Measurements from ENCODE around the gene ADK.
A peak's percentile ranks its signal among the peaks of the same experiment; 100 is the strongest.

The ADK gene

DNA sequence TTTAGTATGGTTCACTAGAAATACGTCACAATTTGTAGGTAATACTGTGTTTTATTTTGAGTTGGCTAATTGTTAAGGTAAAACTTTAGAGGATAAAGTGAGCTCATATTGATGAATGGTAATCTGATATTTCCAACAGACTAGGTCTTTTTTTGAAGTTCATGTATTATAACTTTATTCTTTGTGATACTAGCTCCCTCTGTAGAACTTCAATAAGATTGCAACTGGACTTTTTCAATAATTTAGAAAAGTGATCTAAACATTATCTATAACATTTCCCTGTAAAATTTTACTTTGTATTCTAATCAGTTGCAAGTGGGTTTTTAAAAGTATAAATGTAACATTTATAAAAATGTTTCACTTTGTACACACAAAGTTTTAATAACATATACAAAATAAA, 83.5 kb downstream of the ADK start:
- peaks cover 8% of the 10 kb centered on the region for H3K4me1 ChIP-seq (ENCODE audit: control insufficient read depth, insufficient read depth, low read length, poor library complexity, severe bottlenecking)
- no peak overlapping the region for H3K27ac ChIP-seq (ENCODE audit: low read depth, low read length, severe bottlenecking)
- no peaks in the 10 kb centered on the region for H3K36me3 ChIP-seq (ENCODE audit: control insufficient read depth, insufficient read depth, low read length)
- no peaks in the 10 kb centered on the region for H3K9me3 ChIP-seq (ENCODE audit: control insufficient read depth, low read length)
- no peak overlapping the region for H3K4me3 ChIP-seq (ENCODE audit: extremely low read depth, insufficient read depth, low read length, poor library complexity, severe bottlenecking)
- 100% methylated on average over 1 of the region's 1 CpG for WGBS, 2 experiments (ENCODE audit: insufficient coverage in 2 of 2)

- Histone ChIP-seq H3K4me1 (ENCODE audit: control insufficient read depth, insufficient read depth, low read length, poor library complexity, severe bottlenecking) (peaks cover 8% of the 10 kb centered on the region), H3K27ac (ENCODE audit: low read depth, low read length, severe bottlenecking) (peak overlapping the region; percentile 52), H3K36me3 (ENCODE audit: control insufficient read depth, insufficient read depth, low read length) (peaks cover 7% of the 10 kb centered on the region), H3K4me3 (ENCODE audit: extremely low read depth, insufficient read depth, low read length, poor library complexity, severe bottlenecking) (no peak overlapping the region), H3K9me3 (ENCODE audit: control insufficient read depth, low read length) (no peaks in the 10 kb centered on the region)
- WGBS, 2 experiments (ENCODE audit: insufficient coverage in 2 of 2) = 90 to 96% methylated on average over 2 to 6 of the region's 6 CpGs
Measured at GRCh38 chr10:74238031-74238431, 87.0 kb downstream of the ADK start.

- peaks cover 8% of the 10 kb centered on the region for H3K4me1 ChIP-seq (ENCODE audit: control insufficient read depth, insufficient read depth, low read length, poor library complexity, severe bottlenecking)
- peak overlapping the region; percentile 52 for H3K27ac ChIP-seq (ENCODE audit: low read depth, low read length, severe bottlenecking)
- no peaks in the 10 kb centered on the region for H3K9me3 ChIP-seq (ENCODE audit: control insufficient read depth, low read length)
- H3K4me3 ChIP-seq (ENCODE audit: extremely low read depth, insufficient read depth, low read length, poor library complexity, severe bottlenecking) = no peak overlapping the region
- no CpG with 5 or more reads among the region's 2 CpGs for WGBS, 2 experiments (ENCODE audit: insufficient coverage in 2 of 2)
- H3K36me3 ChIP-seq (ENCODE audit: control insufficient read depth, insufficient read depth, low read length) = peaks cover 12% of the 10 kb centered on the region
Measured at GRCh38 chr10:74238516-74238915, 87.5 kb downstream of the ADK start.

GRCh38 chr10:74243067-74243466, 92.0 kb downstream of the ADK start:
- H3K4me3 ChIP-seq (ENCODE audit: extremely low read depth, insufficient read depth, low read length, poor library complexity, severe bottlenecking) = no peak overlapping the region
- WGBS, 2 experiments (ENCODE audit: insufficient coverage in 2 of 2) = 95 to 98% methylated on average over 7 to 8 of the region's 10 CpGs
- no peaks in the 10 kb centered on the region for H3K9me3 ChIP-seq (ENCODE audit: control insufficient read depth, low read length)
- peaks cover 14% of the 10 kb centered on the region for H3K36me3 ChIP-seq (ENCODE audit: control insufficient read depth, insufficient read depth, low read length)
- no peaks in the 10 kb centered on the region for H3K4me1 ChIP-seq (ENCODE audit: control insufficient read depth, insufficient read depth, low read length, poor library complexity, severe bottlenecking)
- no peak overlapping the region for H3K27ac ChIP-seq (ENCODE audit: low read depth, low read length, severe bottlenecking)

DNA sequence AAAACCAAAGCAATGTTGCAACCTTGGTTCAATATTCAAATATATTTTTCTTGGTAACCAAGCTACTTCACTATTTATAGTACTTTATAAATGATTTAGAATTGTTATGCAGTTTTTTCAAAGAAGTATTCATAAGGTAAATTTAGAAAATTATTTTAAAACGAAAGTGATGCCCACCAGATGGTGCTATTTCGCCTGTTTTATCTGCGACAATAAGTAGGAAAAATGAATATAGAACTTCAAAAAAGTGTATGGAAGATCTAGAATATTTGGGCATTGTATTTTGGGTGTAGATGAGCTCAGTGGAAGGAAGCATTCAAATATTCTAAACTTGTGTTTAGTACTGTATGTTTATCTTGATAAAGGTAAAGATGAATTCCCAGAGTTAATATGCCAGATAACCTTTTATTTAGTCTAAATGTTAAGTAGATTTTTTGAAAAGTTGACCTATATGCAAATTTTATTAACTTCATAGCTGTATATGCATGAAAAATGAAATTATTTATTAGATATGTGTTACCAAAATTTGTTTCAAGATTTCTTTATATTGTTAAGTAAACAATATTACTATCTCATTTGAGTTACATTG, 93.2 kb downstream of the ADK start:
- Histone ChIP-seq H3K9me3 (ENCODE audit: control insufficient read depth, low read length) (no peaks in the 10 kb centered on the region), H3K27ac (ENCODE audit: low read depth, low read length, severe bottlenecking) (no peak overlapping the region), H3K36me3 (ENCODE audit: control insufficient read depth, insufficient read depth, low read length) (peaks cover 14% of the 10 kb centered on the region), H3K4me1 (ENCODE audit: control insufficient read depth, insufficient read depth, low read length, poor library complexity, severe bottlenecking) (no peaks in the 10 kb centered on the region), H3K4me3 (ENCODE audit: extremely low read depth, insufficient read depth, low read length, poor library complexity, severe bottlenecking) (no peak overlapping the region)
- WGBS, 2 experiments (ENCODE audit: insufficient coverage in 2 of 2) = 38 to 53% methylated on average over 2 to 3 of the region's 3 CpGs

- Histone ChIP-seq H3K36me3 (ENCODE audit: control insufficient read depth, insufficient read depth, low read length) (peaks cover 14% of the 10 kb centered on the region), H3K27ac (ENCODE audit: low read depth, low read length, severe bottlenecking) (no peak overlapping the region), H3K4me1 (ENCODE audit: control insufficient read depth, insufficient read depth, low read length, poor library complexity, severe bottlenecking) (no peaks in the 10 kb centered on the region), H3K4me3 (ENCODE audit: extremely low read depth, insufficient read depth, low read length, poor library complexity, severe bottlenecking) (no peak overlapping the region), H3K9me3 (ENCODE audit: control insufficient read depth, low read length) (no peaks in the 10 kb centered on the region)
- WGBS, 2 experiments (ENCODE audit: insufficient coverage in 2 of 2) = 93 to 100% methylated on average over 1 to 2 of the region's 2 CpGs
Measured at GRCh38 chr10:74244807-74245206, 93.8 kb downstream of the ADK start.

DNA sequence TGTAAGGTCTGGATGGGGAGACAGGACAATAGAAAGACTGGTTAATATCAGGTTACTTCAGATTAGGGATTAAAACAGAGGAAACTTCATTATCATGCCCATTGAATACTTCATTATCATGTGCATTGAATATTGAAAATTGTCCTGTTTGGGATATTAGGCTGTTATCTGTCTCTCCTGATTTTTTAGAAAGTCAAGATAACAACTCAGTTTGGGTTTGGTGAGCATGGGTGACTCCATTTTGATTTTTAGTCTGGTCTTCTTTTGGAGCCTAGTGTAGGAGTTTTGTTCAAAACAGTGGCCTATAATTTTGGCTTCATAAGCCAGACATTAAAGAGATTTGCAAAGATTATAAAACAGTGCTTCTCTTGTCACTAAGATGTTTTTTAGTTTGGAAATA, 95.5 kb downstream of the ADK start:
- Histone ChIP-seq H3K9me3 (ENCODE audit: control insufficient read depth, low read length) (no peaks in the 10 kb centered on the region), H3K36me3 (ENCODE audit: control insufficient read depth, insufficient read depth, low read length) (peaks cover 14% of the 10 kb centered on the region), H3K4me1 (ENCODE audit: control insufficient read depth, insufficient read depth, low read length, poor library complexity, severe bottlenecking) (no peaks in the 10 kb centered on the region), H3K27ac (ENCODE audit: low read depth, low read length, severe bottlenecking) (no peak overlapping the region), H3K4me3 (ENCODE audit: extremely low read depth, insufficient read depth, low read length, poor library complexity, severe bottlenecking) (no peak overlapping the region)

DNA sequence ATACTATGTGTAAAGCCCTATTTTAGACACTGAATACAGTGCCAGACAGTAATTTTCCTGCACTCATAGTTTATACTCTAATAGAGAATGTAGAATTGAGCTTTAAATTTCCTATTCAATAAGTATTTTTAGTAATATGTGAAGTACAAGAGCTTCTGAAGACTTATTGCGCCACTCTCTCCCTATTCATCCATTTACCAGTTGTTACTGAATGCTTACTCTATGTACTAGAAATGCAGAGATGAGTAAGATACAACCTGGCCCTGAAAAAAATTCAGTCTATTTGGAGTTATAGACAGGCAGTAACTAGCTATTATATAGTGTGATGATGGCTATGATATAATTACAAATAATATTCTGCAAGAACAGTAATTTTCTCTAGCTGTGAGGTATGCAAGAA, 98.8 kb downstream of the ADK start:
- H3K27ac ChIP-seq (ENCODE audit: low read depth, low read length, severe bottlenecking) = no peak overlapping the region
- no peak overlapping the region for H3K4me3 ChIP-seq (ENCODE audit: extremely low read depth, insufficient read depth, low read length, poor library complexity, severe bottlenecking)
- H3K9me3 ChIP-seq (ENCODE audit: control insufficient read depth, low read length) = no peaks in the 10 kb centered on the region
- H3K36me3 ChIP-seq (ENCODE audit: control insufficient read depth, insufficient read depth, low read length) = no peaks in the 10 kb centered on the region
- H3K4me1 ChIP-seq (ENCODE audit: control insufficient read depth, insufficient read depth, low read length, poor library complexity, severe bottlenecking) = no peaks in the 10 kb centered on the region
- WGBS, 2 experiments (ENCODE audit: insufficient coverage in 2 of 2) = no CpG with 5 or more reads among the region's 1 CpG

DNA sequence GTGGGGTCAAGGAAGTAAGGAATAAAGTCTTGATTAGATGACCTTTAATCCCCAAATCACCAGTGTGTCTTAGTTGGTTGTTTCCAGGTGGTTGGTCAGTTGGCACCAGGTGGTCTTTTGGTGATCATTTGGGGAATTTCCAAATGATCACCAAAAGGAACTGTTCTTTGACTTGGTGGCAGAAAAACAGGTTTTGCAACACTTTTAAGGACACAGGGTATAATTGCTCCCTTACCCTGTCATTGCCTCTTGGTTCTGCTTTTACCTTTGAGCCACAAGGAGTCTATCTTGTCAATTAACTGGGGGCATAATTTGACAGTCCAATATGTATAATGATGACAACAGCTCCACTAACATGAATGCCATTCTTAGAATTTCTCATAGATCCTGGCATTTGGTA, 104.2 kb downstream of the ADK start:
- no peaks in the 10 kb centered on the region for H3K9me3 ChIP-seq (ENCODE audit: control insufficient read depth, low read length)
- no peak overlapping the region for H3K27ac ChIP-seq (ENCODE audit: low read depth, low read length, severe bottlenecking)
- H3K36me3 ChIP-seq (ENCODE audit: control insufficient read depth, insufficient read depth, low read length) = no peaks in the 10 kb centered on the region
- H3K4me1 ChIP-seq (ENCODE audit: control insufficient read depth, insufficient read depth, low read length, poor library complexity, severe bottlenecking) = no peaks in the 10 kb centered on the region
- no peak overlapping the region for H3K4me3 ChIP-seq (ENCODE audit: extremely low read depth, insufficient read depth, low read length, poor library complexity, severe bottlenecking)

GRCh38 chr10:74255888-74256357, 104.9 kb downstream of the ADK start:
- H3K27ac ChIP-seq (ENCODE audit: low read depth, low read length, severe bottlenecking) = peak overlapping the region; percentile 26

GRCh38 chr10:74262856-74263255, 111.8 kb downstream of the ADK start:
- Histone ChIP-seq H3K36me3 (ENCODE audit: control insufficient read depth, insufficient read depth, low read length) (no peaks in the 10 kb centered on the region), H3K9me3 (ENCODE audit: control insufficient read depth, low read length) (no peaks in the 10 kb centered on the region), H3K27ac (ENCODE audit: low read depth, low read length, severe bottlenecking) (no peak overlapping the region), H3K4me3 (ENCODE audit: extremely low read depth, insufficient read depth, low read length, poor library complexity, severe bottlenecking) (no peak overlapping the region), H3K4me1 (ENCODE audit: control insufficient read depth, insufficient read depth, low read length, poor library complexity, severe bottlenecking) (no peaks in the 10 kb centered on the region)
- 80% methylated on average over 1 of the region's 2 CpGs; no CpG with 5 or more reads in 1 of the 2 experiments for WGBS, 2 experiments (ENCODE audit: insufficient coverage in 2 of 2)

More at GRCh38 chr10:74255888-74256357, 104.9 kb downstream of the ADK start:
- WGBS, 2 experiments (ENCODE audit: insufficient coverage in 2 of 2) = 81% methylated on average over 3 to 4 of the region's 4 CpGs
- Histone ChIP-seq H3K9me3 (ENCODE audit: control insufficient read depth, low read length) (no peaks in the 10 kb centered on the region), H3K36me3 (ENCODE audit: control insufficient read depth, insufficient read depth, low read length) (no peaks in the 10 kb centered on the region), H3K4me1 (ENCODE audit: control insufficient read depth, insufficient read depth, low read length, poor library complexity, severe bottlenecking) (no peaks in the 10 kb centered on the region), H3K4me3 (ENCODE audit: extremely low read depth, insufficient read depth, low read length, poor library complexity, severe bottlenecking) (no peak overlapping the region)

Measured in mesodermal cell (in vitro differentiated cells).